SU-DHL-6 (cell line): ENCODE data around the gene PFDN5.

ENCODE experiments used
- H2AFZ ChIP-seq: fragments of 200-600 bp; sonication (generic); 2 replicates; pipeline ENCODE4 v1.6.1; 2014; ENCODE audit warnings: low read depth, mild to moderate bottlenecking, moderate library complexity, mixed read lengths, antibody characterized with exemption, low read length; ENCODE audit not compliant: severe bottlenecking
- H3F3A ChIP-seq: fragments of 200-600 bp; shearing (Covaris generic); 2 replicates; pipeline ENCODE4 v1.6.0; 2016; ENCODE audit warnings: antibody characterized with exemption, mild to moderate bottlenecking; ENCODE audit not compliant: insufficient read depth
- H3K27ac ChIP-seq: fragments of 200-600 bp; sonication (generic); 2 replicates; pipeline ENCODE4 v1.5.1; 2016; ENCODE audit warnings: low read depth, mild to moderate bottlenecking, low read length, moderate library complexity, mixed read lengths
- H3K27me3 ChIP-seq: fragments of 200-600 bp; sonication (generic), shearing (Covaris generic); 2 replicates; pipeline ENCODE4 v1.6.0; 2014; ENCODE audit warnings: mild to moderate bottlenecking, low read length
- H3K36me3 ChIP-seq: fragments of 200-600 bp; sonication (generic); 2 replicates; pipeline ENCODE4 v1.6.1; 2014; ENCODE audit warnings: mild to moderate bottlenecking, low read length, mixed read lengths
- H3K4me2 ChIP-seq: fragments of 300-600, 200-600 bp; shearing (Covaris generic), sonication (generic); 2 replicates; pipeline ENCODE4 v1.6.0; 2014; ENCODE audit warnings: low read length, low read depth, mild to moderate bottlenecking; ENCODE audit not compliant: poor library complexity, severe bottlenecking
- H3K4me3 ChIP-seq: fragments of 200-600 bp; sonication (generic); 2 replicates; pipeline ENCODE4 v1.5.1; 2014; ENCODE audit warnings: antibody characterized with exemption, low read length, mild to moderate bottlenecking, mixed read lengths; ENCODE audit not compliant: insufficient read depth, poor library complexity, severe bottlenecking
- H3K79me2 ChIP-seq: fragments of 200-600 bp; sonication (generic); 2 replicates; pipeline ENCODE4 v1.6.1; 2014; ENCODE audit warnings: mild to moderate bottlenecking, low read length, moderate library complexity; ENCODE audit not compliant: insufficient read depth
- H3K9ac ChIP-seq: fragments of 200-600 bp; sonication (generic); 2 replicates; pipeline ENCODE4 v1.7.0; 2014; ENCODE audit warnings: mild to moderate bottlenecking, low read length
- H3K9me2 ChIP-seq: fragments of 200-600 bp; sonication (generic); replicated peaks from 2 replicates; pipeline ENCODE4 v1.6.1; 2014; ENCODE audit warnings: low read length; ENCODE audit not compliant: insufficient read depth
- H3K9me3 ChIP-seq: fragments of 200-600 bp; sonication (generic); 2 replicates; pipeline ENCODE4 v1.6.1; 2014; ENCODE audit warnings: low read length, mixed read lengths; ENCODE audit not compliant: insufficient read depth
- H4K20me1 ChIP-seq: fragments of 200-600 bp; sonication (generic); 2 replicates; pipeline ENCODE4 v1.6.1; 2014; ENCODE audit warnings: low read depth, mild to moderate bottlenecking, antibody characterized with exemption, low read length, moderate library complexity, mixed read lengths
- CTCF ChIP-seq: fragments of 200-600 bp; sonication (generic); IDR thresholded peaks from one replicate; pipeline ENCODE4 v1.5.1; 2017; ENCODE audit warnings: antibody characterized with exemption, mild to moderate bottlenecking, low read length, moderate library complexity; ENCODE audit not compliant: insufficient read depth, poor library complexity, severe bottlenecking
- EZH2phosphoT487 ChIP-seq: fragments of 200-600 bp; sonication (generic), shearing (Covaris generic); conservative IDR thresholded peaks from 2 replicates; pipeline ENCODE4 v1.6.1; 2018; ENCODE audit warnings: mild to moderate bottlenecking, antibody characterized with exemption, low read length, moderate library complexity, mixed read lengths

Gene PFDN5

GRCh38 chr12:53343969-53344368 is 48.6 kb downstream of the PFDN5 start:
- Histone ChIP-seq H3K4me3 (no peak overlapping the region), H3K9ac (no peak overlapping the region), H3K9me3 (no peaks in the 10 kb centered on the region), H3F3A (0 out of 2 replicates have a peak, but pooled peaks cover 6% of the 10 kb centered on the region), H3K36me3 (no peaks in the 10 kb centered on the region), H3K9me2 (no peaks in the 10 kb centered on the region), H2AFZ (no peak overlapping the region), H3K79me2 (no peaks in the 10 kb centered on the region), H4K20me1 (no peaks in the 10 kb centered on the region), H3K4me2 (no peak overlapping the region), H3K27ac (no peak overlapping the region), H3K27me3 (no peaks in the 10 kb centered on the region)
- TF ChIP-seq EZH2phosphoT487 (no peak), CTCF (no peak)

GRCh38 chr12:53344487-53344823 is 49.1 kb downstream of the PFDN5 start:
- Histone ChIP-seq H2AFZ (no peak overlapping the region), H3K36me3 (no peaks in the 10 kb centered on the region), H3K4me3 (no peak overlapping the region), H3K27ac (no peak overlapping the region), H3K27me3 (no peaks in the 10 kb centered on the region), H3K9me2 (no peaks in the 10 kb centered on the region), H3K9me3 (no peaks in the 10 kb centered on the region), H4K20me1 (no peaks in the 10 kb centered on the region), H3K4me2 (peak overlapping the region; percentile 89), H3K9ac (no peak overlapping the region), H3F3A (0 out of 2 replicates have a peak, but pooled peaks cover 6% of the 10 kb centered on the region), H3K79me2 (no peaks in the 10 kb centered on the region)
- no peak for TF ChIP-seq EZH2phosphoT487
- no peak for TF ChIP-seq CTCF

- peak overlapping the region; percentile 63 for H3K9ac ChIP-seq
- H3K27ac ChIP-seq, result no peak overlapping the region
- H3K27me3 ChIP-seq, result no peaks in the 10 kb centered on the region
- H3F3A ChIP-seq, result 0 out of 2 replicates have a peak, but pooled peaks cover 6% of the 10 kb centered on the region
- no peaks in the 10 kb centered on the region for H4K20me1 ChIP-seq
- TF ChIP-seq EZH2phosphoT487 (no peak), CTCF (peak; percentile 90)
- no peaks in the 10 kb centered on the region for H3K36me3 ChIP-seq
- peak overlapping the region; percentile 57 for H3K4me3 ChIP-seq
- no peaks in the 10 kb centered on the region for H3K9me2 ChIP-seq
- H3K9me3 ChIP-seq, result no peaks in the 10 kb centered on the region
- peak overlapping the region; percentile 89 for H3K4me2 ChIP-seq
- H3K79me2 ChIP-seq, result no peaks in the 10 kb centered on the region
- peak overlapping the region; percentile 96 for H2AFZ ChIP-seq
Measured at GRCh38 chr12:53344824-53345485, 49.6 kb downstream of the PFDN5 start.
